Stomach (tissue), 9 donors: ENCODE measurements around the gene TBCK. TPM values are rescaled to one million over a fixed set of nuclear protein-coding genes. Genes with fewer than 3 reads are reported as not detected.

Experiments
- DNase-seq, 2 donors: peaks; one replicate each; pipeline versions ENCODE4 v3.0.0 to v3.0.0-alpha.2; 2013 to 2019
- H3K27ac ChIP-seq, 5 donors: fragments of 200-600 bp in 4 of 5; sonication (generic) in 4 of 5; one replicate each; pipeline ENCODE4 v1.5.1; 2013 to 2019; ENCODE audit warnings: mild to moderate bottlenecking in 1 of 5, moderate library complexity in 1 of 5
- H3K27me3 ChIP-seq, 3 donors: fragments of 200-600 bp; sonication (generic); one replicate each; pipeline ENCODE4 v1.5.1; 2017 to 2019; ENCODE audit warnings: mixed run types in 1 of 3
- H3K36me3 ChIP-seq, 4 donors: fragments of 200-600 bp; sonication (generic); 1 replicate in 3 of 4; 2 replicates in 1 of 4; pipeline ENCODE4 v1.5.1; 2016 to 2019
- H3K4me1 ChIP-seq, 4 donors: fragments of 200-600 bp; sonication (generic); one replicate each; pipeline ENCODE4 v1.5.1; 2016 to 2019
- H3K4me3 ChIP-seq, 4 donors: fragments of 200-600 bp; sonication (generic) in 3 of 4; one replicate each; pipeline ENCODE4 v1.5.1; 2016 to 2019; ENCODE audit warnings: mild to moderate bottlenecking in 1 of 4
- H3K9me3 ChIP-seq, 4 donors: fragments of 200-600 bp; sonication (generic); one replicate each; pipeline ENCODE4 v1.5.1; 2016 to 2019
- EP300 ChIP-seq: sonication (generic); formaldehyde crosslinking; IDR thresholded peaks from one replicate; pipeline ENCODE4 v1.6.1; 2017; ENCODE audit warnings: antibody characterized with exemption
- POLR2A ChIP-seq, 4 donors: fragments of 450-650 bp; IDR thresholded peaks; one replicate each; pipeline ENCODE4 v1.6.1; 2016; ENCODE audit warnings: antibody characterized with exemption in 4 of 4, control low read depth in 2 of 4, mild to moderate bottlenecking in 1 of 4, moderate library complexity in 1 of 4
- POLR2AphosphoS5 ChIP-seq, 3 donors: sonication (generic); formaldehyde crosslinking; IDR thresholded peaks; one replicate each; pipeline ENCODE4 v1.6.1; 2016; ENCODE audit warnings: antibody characterized with exemption in 3 of 3
- WGBS, 5 donors: extraction: QIAGEN DNeasy Blood & Tissue Kit in 3 of 5; methylation state at CpG; one replicate each; pipeline versions ENCODE4 v1.1.5 to v1.1.7; 2013 to 2018; 5-methylcytosine and 5-hydroxymethylcytosine counted together
- intact Hi-C: fragments of 100-400 bp; cut with DNase I; formaldehyde crosslinking; loops from one replicate; pipeline ENCODE4 v1.15.1; 2023; ENCODE audit warnings: low total_unique reads
- polyA plus RNA-seq, 3 donors: library from polyadenylated mRNA; stranded (reverse); fragments of 200-250 nt; gene quantifications; one replicate each; pipeline ENCODE4 v1.2.3, GENCODE V29; 2013
- total RNA-seq, 5 donors: library from RNA; depleted of rRNA; stranded (reverse); fragments of >200 nt; gene quantifications; one replicate each; pipeline versions ENCODE4 v1.1.0 to v1.2.3, GENCODE V29; 2014 to 2016
- TF ChIP-seq, protein P1 (sequence below), 7 experiments: fragments of 450-650 bp in 4 of 7; fragments of 200-600 bp in 3 of 7; sonication (generic) in 3 of 7; IDR thresholded peaks; one replicate each; pipeline ENCODE4 v1.5.1; 2016 to 2019; ENCODE audit warnings: antibody characterized with exemption in 7 of 7, control low read depth in 2 of 7, mild to moderate bottlenecking in 1 of 7
- donor health status: healthy with polysubstance abuse.
- donor health status: Bipolar disorder and iron deficiency.
- donor health status: healthy.

Gene TBCK
- total and polyA plus RNA-seq, 8 donors, result 3.2 to 140 (median 28.0) TPM

DNA sequence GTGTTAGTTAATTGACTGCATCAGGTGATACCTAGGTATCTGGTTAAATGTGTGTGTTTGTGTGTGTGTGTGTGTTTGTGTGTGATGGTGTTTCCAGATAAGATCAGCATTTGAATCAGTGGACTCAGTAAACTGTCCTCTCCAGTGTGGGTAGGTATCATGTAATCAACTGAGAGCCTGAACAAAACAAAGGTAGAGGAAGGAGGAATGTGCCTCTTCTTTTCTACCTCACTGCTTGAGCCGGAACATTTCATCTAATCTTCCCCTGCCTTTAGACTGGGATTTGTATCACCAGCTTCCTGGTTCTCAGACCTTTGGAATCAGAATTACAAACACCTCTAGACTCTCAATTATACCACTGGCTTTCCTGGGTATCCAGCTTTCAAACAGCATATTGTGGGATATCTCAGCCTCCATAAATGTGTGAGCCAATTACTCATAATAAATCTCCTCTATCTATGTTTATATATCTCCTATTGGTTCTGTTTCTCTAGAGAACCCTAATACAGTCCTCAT is 120.5 kb downstream of the TBCK start:
- 65 to 92% (median 86%) methylated on average over 1 of the region's 1 CpG for WGBS, 5 donors
- H3K4me3 ChIP-seq, result no peak overlapping the region
- intact Hi-C loops, result no loop called here
- peak in 1 of 2 donors; percentile 15 for DNase-seq
- TF ChIP-seq EP300 (no peak), POLR2A (IDR thresholded peaks at IDR 0.05) (no peak), POLR2AphosphoS5 (IDR thresholded peaks at IDR 0.05) (no peak)
- TF ChIP-seq, protein P1, sequence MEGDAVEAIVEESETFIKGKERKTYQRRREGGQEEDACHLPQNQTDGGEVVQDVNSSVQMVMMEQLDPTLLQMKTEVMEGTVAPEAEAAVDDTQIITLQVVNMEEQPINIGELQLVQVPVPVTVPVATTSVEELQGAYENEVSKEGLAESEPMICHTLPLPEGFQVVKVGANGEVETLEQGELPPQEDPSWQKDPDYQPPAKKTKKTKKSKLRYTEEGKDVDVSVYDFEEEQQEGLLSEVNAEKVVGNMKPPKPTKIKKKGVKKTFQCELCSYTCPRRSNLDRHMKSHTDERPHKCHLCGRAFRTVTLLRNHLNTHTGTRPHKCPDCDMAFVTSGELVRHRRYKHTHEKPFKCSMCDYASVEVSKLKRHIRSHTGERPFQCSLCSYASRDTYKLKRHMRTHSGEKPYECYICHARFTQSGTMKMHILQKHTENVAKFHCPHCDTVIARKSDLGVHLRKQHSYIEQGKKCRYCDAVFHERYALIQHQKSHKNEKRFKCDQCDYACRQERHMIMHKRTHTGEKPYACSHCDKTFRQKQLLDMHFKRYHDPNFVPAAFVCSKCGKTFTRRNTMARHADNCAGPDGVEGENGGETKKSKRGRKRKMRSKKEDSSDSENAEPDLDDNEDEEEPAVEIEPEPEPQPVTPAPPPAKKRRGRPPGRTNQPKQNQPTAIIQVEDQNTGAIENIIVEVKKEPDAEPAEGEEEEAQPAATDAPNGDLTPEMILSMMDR (IDR thresholded peaks at IDR 0.05), result no peak
- H3K4me1 ChIP-seq, result no peaks in the 10 kb centered on the region
- H3K27me3 ChIP-seq, result no peaks in the 10 kb centered on the region
- peaks cover 0 to 35% (median 32%) of the 10 kb centered on the region in 4 donors for H3K36me3 ChIP-seq
- H3K27ac ChIP-seq, result no peak overlapping the region
- no peaks in the 10 kb centered on the region for H3K9me3 ChIP-seq

DNA sequence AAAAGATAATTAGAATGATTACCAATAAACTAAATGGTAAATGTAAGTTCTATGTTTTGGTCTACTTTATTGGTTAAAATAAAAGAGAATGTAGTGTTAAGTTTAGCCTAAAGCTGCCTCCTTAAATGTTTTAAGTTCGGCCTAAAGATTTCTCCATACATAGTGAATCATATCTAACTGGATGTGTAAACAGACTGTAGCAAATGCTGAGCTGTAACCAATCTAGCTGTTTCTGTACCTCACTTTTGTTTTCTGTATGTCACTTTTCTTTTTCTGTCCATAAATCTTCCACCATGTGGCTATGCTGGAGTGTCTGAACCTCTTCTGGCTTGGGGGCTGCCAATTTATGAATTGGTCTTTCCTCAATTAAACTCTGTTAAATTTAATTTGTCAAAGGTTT is 121.2 kb downstream of the TBCK start:
- Histone ChIP-seq H3K4me3 (no peak overlapping the region), H3K36me3 (peaks cover 0 to 35% (median 32%) of the 10 kb centered on the region in 4 donors), H3K27me3 (no peaks in the 10 kb centered on the region), H3K9me3 (no peaks in the 10 kb centered on the region), H3K4me1 (no peaks in the 10 kb centered on the region), H3K27ac (no peak overlapping the region)
- 78 to 91% (median 89%) methylated on average over 1 of the region's 1 CpG for WGBS, 5 donors
- no peak for DNase-seq
- intact Hi-C loops, result no loop called here
- TF ChIP-seq, protein P1 (IDR thresholded peaks at IDR 0.05), result no peak
- no peak for TF ChIP-seq POLR2A (IDR thresholded peaks at IDR 0.05)
- TF ChIP-seq EP300, result no peak
- no peak for TF ChIP-seq POLR2AphosphoS5 (IDR thresholded peaks at IDR 0.05)

DNA sequence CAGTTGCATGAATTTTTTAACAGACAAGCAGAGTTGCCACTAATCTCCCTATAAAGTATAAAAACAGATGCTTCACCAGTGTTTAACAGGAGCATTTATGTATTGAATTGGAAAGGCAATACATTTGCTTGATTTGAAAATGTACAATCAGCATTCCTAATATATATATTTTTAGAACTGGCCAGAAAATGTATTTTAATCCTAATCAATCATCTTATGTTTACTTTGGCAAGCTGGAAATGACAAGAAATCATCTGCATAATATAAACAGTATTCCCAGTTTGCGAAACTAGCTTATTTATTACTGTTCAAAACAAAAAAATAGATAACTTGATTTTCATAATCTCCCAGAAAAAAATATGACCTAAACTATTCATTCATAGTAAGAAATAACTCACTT is 123.9 kb downstream of the TBCK start:
- Histone ChIP-seq H3K36me3 (peaks cover 0 to 45% (median 40%) of the 10 kb centered on the region in 4 donors), H3K27me3 (no peaks in the 10 kb centered on the region), H3K4me1 (no peaks in the 10 kb centered on the region), H3K27ac (no peak overlapping the region), H3K4me3 (no peak overlapping the region), H3K9me3 (no peaks in the 10 kb centered on the region)
- WGBS, 5 donors, result 58 to 93% (median 80%) methylated on average over 1 of the region's 1 CpG
- TF ChIP-seq, protein P1 (IDR thresholded peaks at IDR 0.05), result no peak
- TF ChIP-seq POLR2AphosphoS5 (IDR thresholded peaks at IDR 0.05) (no peak), POLR2A (IDR thresholded peaks at IDR 0.05) (no peak), EP300 (no peak)
- intact Hi-C loops, result no loop called here
- DNase-seq, result no peak

DNA sequence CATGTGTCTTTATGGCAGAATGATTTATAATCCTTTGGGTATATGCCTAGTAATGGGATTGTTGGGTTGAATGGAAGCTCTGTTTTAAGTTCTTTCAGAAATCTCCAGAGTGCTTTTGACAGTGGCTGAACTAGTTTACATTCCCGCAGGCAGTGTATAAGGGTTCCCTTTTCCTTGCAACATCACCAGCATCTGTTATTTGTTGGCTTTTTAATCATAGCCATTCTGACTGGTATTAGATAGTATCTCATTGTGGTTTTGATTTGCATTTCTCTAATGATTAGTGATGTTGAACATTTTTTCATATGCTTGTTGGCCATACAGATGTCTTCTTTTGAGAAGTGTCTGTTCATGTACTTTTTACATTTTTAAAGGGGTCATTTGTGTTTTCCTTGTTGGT is 129.8 kb downstream of the TBCK start:
- Histone ChIP-seq H3K36me3 (peaks cover 0 to 44% (median 27%) of the 10 kb centered on the region in 4 donors), H3K4me1 (no peaks in the 10 kb centered on the region), H3K27ac (no peak overlapping the region), H3K27me3 (no peaks in the 10 kb centered on the region), H3K9me3 (no peaks in the 10 kb centered on the region), H3K4me3 (no peak overlapping the region)
- intact Hi-C loops, result no loop called here
- WGBS, 5 donors, result 85 to 98% (median 94%) methylated on average over 1 of the region's 1 CpG
- TF ChIP-seq POLR2AphosphoS5 (IDR thresholded peaks at IDR 0.05), result no peak
- TF ChIP-seq EP300, result no peak
- TF ChIP-seq, protein P1 (IDR thresholded peaks at IDR 0.05), result no peak
- TF ChIP-seq POLR2A (IDR thresholded peaks at IDR 0.05), result no peak
- no peak for DNase-seq
